Right cardiac atrium (tissue), 5 donors: ENCODE measurements around the gene PRAF2. TPM values are rescaled to one million over a fixed set of nuclear protein-coding genes. Genes with fewer than 3 reads are reported as not detected.

ENCODE experiments used
- ATAC-seq, 2 donors: fragments of 200-7000 bp; cut with Tn5 transposase; one replicate each; pipeline versions ENCODE4 v1.8.0 to v1.9.1; 2020; ENCODE audit warnings: moderate library complexity in 2 of 2, mild to moderate bottlenecking in 1 of 2
- DNase-seq, 3 donors: peaks; one replicate each; pipeline ENCODE4 v3.0.0-alpha.2; 2020
- H3K27ac ChIP-seq: one replicate; pipeline ENCODE4 v1.5.1; 2013; ENCODE audit warnings: mild to moderate bottlenecking, low read length, control low read depth, moderate library complexity
- H3K27me3 ChIP-seq: one replicate; pipeline ENCODE4 v1.6.1; 2013; ENCODE audit not compliant: control insufficient read depth, insufficient read depth
- H3K4me1 ChIP-seq: one replicate; pipeline ENCODE4 v1.6.1; 2013; ENCODE audit warnings: low read length; ENCODE audit not compliant: control insufficient read depth, insufficient read depth
- H3K4me3 ChIP-seq: one replicate; pipeline ENCODE4 v1.5.1; 2013; ENCODE audit warnings: low read length, control low read depth
- H3K9me3 ChIP-seq: one replicate; pipeline ENCODE4 v1.6.1; 2013; ENCODE audit warnings: low read length; ENCODE audit not compliant: control insufficient read depth
- WGBS: extraction: QIAGEN DNeasy Blood & Tissue Kit; methylation state at CpG from one replicate; pipeline ENCODE4 v1.1.7; 2013; 5-methylcytosine and 5-hydroxymethylcytosine counted together
- intact Hi-C, 4 donors: fragments of 100-400 bp; cut with DNase I; formaldehyde crosslinking; loops; one replicate each; pipeline versions ENCODE4 v1.11.0 to v1.14.0; 2022 to 2023
- polyA plus RNA-seq: library from polyadenylated mRNA; stranded (reverse); fragments of 200-250 nt; gene quantifications from one replicate; pipeline ENCODE4 v1.2.3, GENCODE V29; 2013
- total RNA-seq, 4 donors: library from RNA; stranded (reverse); fragmentation: NEBNext Ultra II Directional; extraction: Animal tissue kit (Norgen Biotek cat#: 25700); gene quantifications; one replicate each; pipeline ENCODE4 v1.2.1, GENCODE V29; 2021
- donor health status: healthy with polysubstance abuse.
- donor health status: DM: no; HTN: yes; CAD: no.
- donor health status: DM: no; HTN: no; CAD: no.
- donor health status: DM: no; HTN: yes; CAD: no; lungs with severe emphysema.
- donor health status: DM: yes; HTN: yes; CAD: no.

PRAF2 gene
- total and polyA plus RNA-seq, 5 donors, result 14.2 to 23.4 (median 20.2) TPM

- no peak for ATAC-seq
Observed at GRCh38 chrX:49061916-49062315, 11.9 kb downstream of the PRAF2 start.

GRCh38 chrX:49061490-49061889 lies 12.3 kb downstream of the PRAF2 start:
- H3K27ac ChIP-seq, result no peak overlapping the region
- H3K4me3 ChIP-seq, result no peak overlapping the region
- no peaks in the 10 kb centered on the region for H3K27me3 ChIP-seq
- ATAC-seq, result no peak
- no peaks in the 10 kb centered on the region for H3K9me3 ChIP-seq
- no peaks in the 10 kb centered on the region for H3K4me1 ChIP-seq
- intact Hi-C loops, result no loop called here
- 70% methylated on average over 7 of the region's 7 CpGs for WGBS
- DNase-seq, result no peak

More at GRCh38 chrX:49061916-49062315, 11.9 kb downstream of the PRAF2 start:
- no peaks in the 10 kb centered on the region for H3K4me1 ChIP-seq
- WGBS, result 80% methylated on average over 10 of the region's 10 CpGs
- H3K27me3 ChIP-seq, result no peaks in the 10 kb centered on the region
- H3K9me3 ChIP-seq, result no peaks in the 10 kb centered on the region
- no peak overlapping the region for H3K4me3 ChIP-seq
- no peak for DNase-seq
- intact Hi-C loops, result no loop called here
- no peak overlapping the region for H3K27ac ChIP-seq

- intact Hi-C loops, result no loop called here
- H3K9me3 ChIP-seq, result no peaks in the 10 kb centered on the region
- WGBS, result 93% methylated on average over 3 of the region's 3 CpGs
- H3K27me3 ChIP-seq, result no peaks in the 10 kb centered on the region
- no peak overlapping the region for H3K27ac ChIP-seq
- no peaks in the 10 kb centered on the region for H3K4me1 ChIP-seq
- ATAC-seq, result no peak
- no peak for DNase-seq
- no peak overlapping the region for H3K4me3 ChIP-seq
Observed at GRCh38 chrX:49060914-49061313, 12.9 kb downstream of the PRAF2 start.

- Histone ChIP-seq H3K4me1 (peaks cover 2% of the 10 kb centered on the region), H3K4me3 (no peak overlapping the region), H3K27me3 (no peaks in the 10 kb centered on the region), H3K27ac (no peak overlapping the region), H3K9me3 (no peaks in the 10 kb centered on the region)
- 79% methylated on average over 10 of the region's 10 CpGs for WGBS
- ATAC-seq (peak in 1 of 2 donors; percentile 25), DNase-seq (no peak)
- intact Hi-C loops, result no loop called here
Observed at GRCh38 chrX:49059681-49060085, 14.1 kb downstream of the PRAF2 start.

GRCh38 chrX:49059201-49059600 lies 14.6 kb downstream of the PRAF2 start:
- peak; percentile 10 to 21 for ATAC-seq
- DNase-seq, result no peak
- intact Hi-C loops, result no loop called here
- Histone ChIP-seq H3K9me3 (no peaks in the 10 kb centered on the region), H3K27me3 (no peaks in the 10 kb centered on the region), H3K27ac (no peak overlapping the region), H3K4me3 (no peak overlapping the region), H3K4me1 (peaks cover 3% of the 10 kb centered on the region)
- WGBS, result 51% methylated on average over 5 of the region's 6 CpGs

GRCh38 chrX:49058794-49059193 lies 15.0 kb downstream of the PRAF2 start, which contains the start of gene CCDC120:
TSS of gene CCDC120 (plus strand) at chrX:49058999. CDS start at chrX:49062042, 3,043 bp downstream.
- no peak within 1 kb of the TSS for H3K27ac ChIP-seq

GRCh38 chrX:49054073-49054762 lies 19.6 kb downstream of the PRAF2 start:
- H3K27ac ChIP-seq, result peak overlapping the region; percentile 75

More at GRCh38 chrX:49058794-49059193, 15.0 kb downstream of the PRAF2 start, which contains the start of gene CCDC120:
- Histone ChIP-seq H3K9me3 (no peaks in the 10 kb centered on the region), H3K27me3 (no peaks in the 10 kb centered on the region), H3K4me1 (peaks cover 3% of the 10 kb centered on the region), H3K4me3 (no peak within 1 kb of the TSS)
- 57% methylated on average over 5 of the region's 5 CpGs for WGBS
- ATAC-seq, result peak; percentile 7 to 14
- DNase-seq, result no peak
- intact Hi-C loops, result no loop called here

GRCh38 chrX:49053223-49054072 lies 20.4 kb downstream of the PRAF2 start:
- no peaks in the 10 kb centered on the region for H3K9me3 ChIP-seq
- H3K4me3 ChIP-seq, result peak overlapping the region; percentile 77
- ATAC-seq (peak; percentile 82 to 87), DNase-seq (peak; percentile 69 to 88 (median 86))
- no peaks in the 10 kb centered on the region for H3K27me3 ChIP-seq
- intact Hi-C loops, result no loop called here
- peaks cover 3% of the 10 kb centered on the region for H3K4me1 ChIP-seq
- 2% methylated on average over 78 of the region's 79 CpGs for WGBS
- peak overlapping the region; percentile 75 for H3K27ac ChIP-seq

More at GRCh38 chrX:49054073-49054762, 19.6 kb downstream of the PRAF2 start:
- DNase-seq (no peak), ATAC-seq (no peak)
- H3K4me3 ChIP-seq, result peak overlapping the region; percentile 77
- no peaks in the 10 kb centered on the region for H3K27me3 ChIP-seq
- no peaks in the 10 kb centered on the region for H3K9me3 ChIP-seq
- WGBS, result 87% methylated on average over 5 of the region's 5 CpGs
- intact Hi-C loops, result no loop called here
- H3K4me1 ChIP-seq, result peaks cover 3% of the 10 kb centered on the region

- intact Hi-C loops, result no loop called here
- no peaks in the 10 kb centered on the region for H3K27me3 ChIP-seq
- 12% methylated on average over 13 of the region's 13 CpGs for WGBS
- no peak for DNase-seq
- H3K27ac ChIP-seq, result peak overlapping the region; percentile 83
- H3K4me3 ChIP-seq, result no peak overlapping the region
- H3K9me3 ChIP-seq, result no peaks in the 10 kb centered on the region
- peaks cover 4% of the 10 kb centered on the region for H3K4me1 ChIP-seq
- ATAC-seq, result no peak
Observed at GRCh38 chrX:49043987-49044281, 29.9 kb downstream of the PRAF2 start.

- Histone ChIP-seq H3K9me3 (no peaks in the 10 kb centered on the region), H3K27ac (peak within 1 kb of the TSS; percentile 100), H3K4me1 (peaks cover 4% of the 10 kb centered on the region), H3K4me3 (peak within 1 kb of the TSS; percentile 93), H3K27me3 (no peaks in the 10 kb centered on the region)
- peak; percentile 94 to 96 for ATAC-seq
- intact Hi-C loops, result no loop called here
- peak; percentile 98 to 99 (median 99) for DNase-seq
- WGBS, result under 1% methylated on average over 64 of the region's 67 CpGs
Observed at GRCh38 chrX:49043220-49043986, 30.4 kb downstream of the PRAF2 start, which contains the start of gene TFE3. TSS of gene TFE3 (minus strand) at chrX:49043357. CDS start at chrX:49043226, 131 bp downstream.
